Dedifferentiated amniotic fluid mesenchymal stem cell (primary cell): ENCODE measurements around the gene ZNF587.
"Not testable (repeated sequence)": the region's sequence is repeated elsewhere in the genome, so short reads cannot be mapped to it uniquely, and the experiment has no call there.

ENCODE experiments used
- DNase-seq: peaks from one replicate; pipeline ENCODE4 v3.0.0-alpha.2; 2016; ENCODE audit errors: extremely low spot score

ZNF587 gene

GRCh38 chr19:57823155-57823554 lies 26.5 kb upstream of the ZNF587 start:
- not testable (repeated sequence) for DNase-seq

GRCh38 chr19:57823608-57824007 lies 26.1 kb upstream of the ZNF587 start:
- DNase-seq: not testable (repeated sequence)

GRCh38 chr19:57825511-57825910 lies 24.1 kb upstream of the ZNF587 start:
- no peak for DNase-seq

GRCh38 chr19:57829316-57829715 lies 20.3 kb upstream of the ZNF587 start:
- no peak for DNase-seq

- DNase-seq: no peak
Observed at GRCh38 chr19:57830071-57830602, 19.5 kb upstream of the ZNF587 start, which contains the start of gene ZNF587B. Gene ZNF587B, plus strand, starts transcription at chr19:57830299. Its CDS starts 230 bp downstream, at chr19:57830529.

GRCh38 chr19:57836991-57837390 lies 12.7 kb upstream of the ZNF587 start:
- DNase-seq: not testable (repeated sequence)

- DNase-seq: not testable (repeated sequence)
Observed at GRCh38 chr19:57838622-57839191, 11.0 kb upstream of the ZNF587 start.

- no peak for DNase-seq
Observed at GRCh38 chr19:57841122-57841763, 8.4 kb upstream of the ZNF587 start.

- not testable (repeated sequence) for DNase-seq
Observed at GRCh38 chr19:57847164-57847563, 2.5 kb upstream of the ZNF587 start.

- DNase-seq: not testable (repeated sequence)
Observed at GRCh38 chr19:57849162-57849665, 445 bp upstream of the ZNF587 start.

- DNase-seq: no peak
Observed at GRCh38 chr19:57850553-57851017, 926 bp downstream of the ZNF587 start.

- DNase-seq: not testable (repeated sequence)
Observed at GRCh38 chr19:57851812-57852603, 2.3 kb downstream of the ZNF587 start.

GRCh38 chr19:57854117-57854516 lies 4.5 kb downstream of the ZNF587 start:
- DNase-seq: not testable (repeated sequence)

- DNase-seq: not testable (repeated sequence)
Observed at GRCh38 chr19:57862351-57862750, 12.7 kb downstream of the ZNF587 start.

- no peak for DNase-seq
Observed at GRCh38 chr19:57867868-57868492, 18.3 kb downstream of the ZNF587 start.

- not testable (repeated sequence) for DNase-seq
Observed at GRCh38 chr19:57869655-57870054, 20.0 kb downstream of the ZNF587 start.

- no peak for DNase-seq
Observed at GRCh38 chr19:57870225-57870624, 20.6 kb downstream of the ZNF587 start.

- DNase-seq: no peak
Observed at GRCh38 chr19:57872450-57872849, 22.8 kb downstream of the ZNF587 start.

GRCh38 chr19:57873883-57874799 lies 24.5 kb downstream of the ZNF587 start:
- not testable (repeated sequence) for DNase-seq

GRCh38 chr19:57886046-57886445 lies 36.4 kb downstream of the ZNF587 start:
- no peak for DNase-seq
